PC-3 (cell line): ENCODE results near the gene ACOXL. TPM values are rescaled to one million over a fixed set of nuclear protein-coding genes. Genes with fewer than 3 reads are reported as not detected.

Experiments
- ATAC-seq: fragments of 200-7000 bp; cut with Tn5 transposase; 2 replicates; pipeline ENCODE4 v1.9.1; 2020; ENCODE audit warnings: mild to moderate bottlenecking, moderate library complexity
- BruUV-seq: library from RNA; stranded (reverse); fragments of 400-500 nt; replicated peaks from 2 replicates; lab custom pipeline; 2021; lab: Mats Ljungman, UMichigan
- CTCF ChIA-PET: fragments of 300-600 bp; sonication (Branson Sonifier 250); formaldehyde crosslinking; loops from one replicate; lab custom pipeline; 2022; ENCODE audit warnings: antibody characterized with exemption; lab: Charles Lee
- POLR2A ChIA-PET: fragments of 300-600 bp; sonication (Branson Sonifier 250); formaldehyde crosslinking; loops from one replicate; lab custom pipeline; 2022; ENCODE audit warnings: antibody characterized with exemption; ENCODE audit not compliant: unreplicated experiment; lab: Charles Lee
- DNase-seq: peaks from one replicate; pipeline ENCODE4 v3.0.0-alpha.2; 2015
- H2AFZ ChIP-seq: fragments of 300-600 bp; sonication (generic); 2 replicates; pipeline ENCODE4 v1.6.0; 2016; ENCODE audit warnings: antibody characterized with exemption, low read length
- H3F3A ChIP-seq: fragments of 300-600 bp; sonication (generic); one replicate; pipeline ENCODE4 v1.6.0; 2017; ENCODE audit warnings: antibody characterized with exemption, low read length, control low read depth, mild to moderate bottlenecking; ENCODE audit not compliant: unreplicated experiment
- H3K27ac ChIP-seq: fragments of 300-600 bp; sonication (generic); 2 replicates; pipeline ENCODE4 v1.5.1; 2016; ENCODE audit warnings: mild to moderate bottlenecking, low read length
- H3K27me3 ChIP-seq: fragments of 300-600 bp; sonication (generic); 2 replicates; pipeline ENCODE4 v1.6.1; 2016; ENCODE audit warnings: low read length, mixed read lengths
- H3K36me3 ChIP-seq: fragments of 300-600 bp; sonication (generic); 2 replicates; pipeline ENCODE4 v1.6.1; 2016; ENCODE audit warnings: low read depth, mixed run types, low read length, mixed read lengths
- H3K4me1 ChIP-seq: fragments of 300-600 bp; sonication (generic); 2 replicates; pipeline ENCODE4 v1.5.1; 2016; ENCODE audit warnings: low read length; ENCODE audit not compliant: insufficient read depth
- H3K4me2 ChIP-seq: fragments of 300-600 bp; sonication (generic); 2 replicates; pipeline ENCODE4 v1.6.0; 2016; ENCODE audit warnings: low read length
- H3K4me3 ChIP-seq: fragments of 300-600 bp; sonication (generic); 2 replicates; pipeline ENCODE4 v1.5.1; 2016; ENCODE audit warnings: mild to moderate bottlenecking, low read length, mixed read lengths
- H3K79me2 ChIP-seq: fragments of 300-600 bp; sonication (generic); 2 replicates; pipeline ENCODE4 v1.6.1; 2017; ENCODE audit warnings: low read length, mixed read lengths
- H3K9ac ChIP-seq: fragments of 300-600 bp; sonication (generic); 2 replicates; pipeline ENCODE4 v1.6.0; 2016; ENCODE audit warnings: mild to moderate bottlenecking, low read length
- H3K9me2 ChIP-seq: fragments of 300-600 bp; sonication (generic); replicated peaks from 2 replicates; pipeline ENCODE4 v1.6.1; 2016; ENCODE audit warnings: mixed run types, low read length, mixed read lengths
- H3K9me3 ChIP-seq: fragments of 300-600 bp; sonication (generic); 2 replicates; pipeline ENCODE4 v1.6.1; 2016; ENCODE audit warnings: low read length, mixed read lengths
- H4K20me1 ChIP-seq: fragments of 300-600 bp; sonication (generic); 2 replicates; pipeline ENCODE4 v1.6.1; 2016; ENCODE audit warnings: low read length, mixed read lengths
- CTCF ChIP-seq: fragments of 300-600 bp; sonication (generic); conservative IDR thresholded peaks from 2 replicates; pipeline ENCODE4 v1.5.1; 2017; ENCODE audit warnings: antibody characterized with exemption, low read depth, mild to moderate bottlenecking, low read length
- EZH2 ChIP-seq: fragments of 300-600 bp; sonication (generic); IDR thresholded peaks from one replicate; pipeline ENCODE4 v1.6.1; 2017; ENCODE audit warnings: antibody characterized with exemption, mild to moderate bottlenecking, low read length; ENCODE audit not compliant: unreplicated experiment
- EZH2phosphoT487 ChIP-seq: fragments of 300-600 bp; sonication (generic); IDR thresholded peaks from 2 replicates; pipeline ENCODE4 v1.6.1; 2018; ENCODE audit warnings: mild to moderate bottlenecking, antibody characterized with exemption, low read length, borderline replicate concordance
- intact Hi-C: fragments of 100-400 bp; cut with micrococcal nuclease; formaldehyde crosslinking; loops from 2 replicates; pipeline ENCODE4 v1.9.0; 2023
- total RNA-seq: library from RNA; depleted of rRNA; stranded (reverse); fragments of >200 nt; gene quantifications from 2 replicates; pipeline ENCODE4 v1.2.3, GENCODE V29; 2014

Gene ACOXL
- total RNA-seq, 1 experiment from 2014 or later: 16.3 TPM

GRCh38 chr2:111119822-111120252, 387.5 kb downstream of the ACOXL start:
- DNase-seq (no peak), ATAC-seq (no peak)
- no peaks in the 10 kb centered on the region for H3K9me3 ChIP-seq
- intact Hi-C loops: loop anchor here (2.0 to 10.0 kb wide), 4 partner anchors 47 to 579 kb away; no protein-coding TSS in a partner anchor
- H3K9me2 ChIP-seq: no peaks in the 10 kb centered on the region
- no peak for TF ChIP-seq CTCF
- no peak for TF ChIP-seq EZH2
- peaks cover 38% of the 10 kb centered on the region for H3K79me2 ChIP-seq
- H3K9ac ChIP-seq: peak overlapping the region; percentile 78
- CTCF ChIA-PET: no interaction called here
- no peaks in the 10 kb centered on the region for H3F3A ChIP-seq
- BruUV-seq: TSS peak; percentile 18
- peaks cover 9% of the 10 kb centered on the region for H3K36me3 ChIP-seq
- H3K4me2 ChIP-seq: peak overlapping the region; percentile 86
- H4K20me1 ChIP-seq: peaks cover 20% of the 10 kb centered on the region
- H3K4me1 ChIP-seq: peaks cover 16% of the 10 kb centered on the region
- H2AFZ ChIP-seq: peak overlapping the region; percentile 82
- POLR2A ChIA-PET: interaction anchor here (1.2 kb wide), 1 partner anchor 49 kb away, joined by 14 read pairs; no protein-coding TSS in a partner anchor
- no peaks in the 10 kb centered on the region for H3K27me3 ChIP-seq
- peak overlapping the region; percentile 91 for H3K4me3 ChIP-seq
- H3K27ac ChIP-seq: peak overlapping the region; percentile 60

- ATAC-seq: peak; percentile 67
- Histone ChIP-seq H3K4me2 (peak within 1 kb of the TSS; percentile 97), H3K27ac (peak within 1 kb of the TSS; percentile 60), H3K27me3 (no peaks in the 10 kb centered on the region), H3F3A (no peaks in the 10 kb centered on the region), H2AFZ (peak within 1 kb of the TSS; percentile 82), H3K36me3 (peaks cover 15% of the 10 kb centered on the region), H3K9me3 (no peaks in the 10 kb centered on the region), H3K9me2 (no peaks in the 10 kb centered on the region), H4K20me1 (peaks cover 23% of the 10 kb centered on the region), H3K4me3 (peak within 1 kb of the TSS; percentile 91), H3K79me2 (peaks cover 44% of the 10 kb centered on the region), H3K4me1 (peaks cover 16% of the 10 kb centered on the region), H3K9ac (peak within 1 kb of the TSS; percentile 82)
- ChIA-PET POLR2A (interaction anchor here (0.6 to 1.2 kb wide), 6 partner anchors 48 to 1516 kb away, joined by 3 to 14 read pairs (median 5); no protein-coding TSS in a partner anchor), CTCF (interaction anchor here (0.5 kb wide), 1 partner anchor 88 kb away, joined by 3 read pairs; no protein-coding TSS in a partner anchor)
- TF ChIP-seq EZH2: no peak
- TF ChIP-seq EZH2phosphoT487: peak; percentile 95
- TF ChIP-seq CTCF: peak; percentile 47
- intact Hi-C loops: loop anchor here (2.0 to 10.0 kb wide), 4 partner anchors 48 to 578 kb away; no protein-coding TSS in a partner anchor
- peak; percentile 95 for DNase-seq
- no TSS peak for BruUV-seq
Measured at GRCh38 chr2:111120253-111121027, 388.1 kb downstream of the ACOXL start, which contains the start of gene BCL2L11. TSS of gene BCL2L11 (plus strand) at chr2:111120914. CDS start at chr2:111123746, 2,832 bp downstream.
